IMR-90 (cell line): ENCODE results near the gene IL1R2. TPM values are rescaled to one million over a fixed set of nuclear protein-coding genes. Genes with fewer than 3 reads are reported as not detected.

ENCODE experiments used
- ATAC-seq: fragments of 200-7000 bp; cut with Tn5 transposase; 2 replicates; pipeline ENCODE4 v1.9.1; 2020; ENCODE audit warnings: low read depth, mild to moderate bottlenecking, moderate library complexity
- BruUV-seq: library from RNA; stranded (reverse); fragments of 400-500 nt; replicated peaks from 2 replicates; lab custom pipeline; 2021; lab: Mats Ljungman, UMichigan
- CTCF ChIA-PET: fragments of 300-600 bp; formaldehyde crosslinking; extraction: SDS; loops from one replicate; lab custom pipeline; 2021; ENCODE audit warnings: antibody characterized with exemption; lab: Yijun Ruan, JAX
- POLR2A ChIA-PET: fragments of 300-600 bp; sonication (Branson Sonifier 250); formaldehyde crosslinking; loops from one replicate; lab custom pipeline; 2022; ENCODE audit warnings: antibody characterized with exemption; ENCODE audit not compliant: unreplicated experiment; lab: Charles Lee
- DNase-seq: peaks from one replicate; pipeline ENCODE4 v3.0.0; 2013
- H2AFZ ChIP-seq: replicated peaks from 2 replicates; pipeline ENCODE3; 2013; ENCODE audit warnings: low read length, mild to moderate bottlenecking; ENCODE audit not compliant: poor library complexity
- H2AK5ac ChIP-seq: 2 replicates; pipeline ENCODE4 v1.6.1; 2013; ENCODE audit warnings: low read depth, low read length, inconsistent platforms
- H2AK9ac ChIP-seq: replicated peaks from 2 replicates; pipeline ENCODE3; 2013; ENCODE audit warnings: mild to moderate bottlenecking, low read depth, low read length, moderate library complexity; ENCODE audit not compliant: poor library complexity
- H2BK120ac ChIP-seq: 2 replicates; pipeline ENCODE4 v1.6.1; 2013; ENCODE audit warnings: low read depth, low read length, inconsistent platforms
- H2BK15ac ChIP-seq: 3 replicates; pipeline ENCODE4 v1.6.1; 2013; ENCODE audit warnings: low read depth, low read length, inconsistent platforms
- H2BK20ac ChIP-seq: 2 replicates; pipeline ENCODE4 v1.6.1; 2013; ENCODE audit warnings: low read depth, mild to moderate bottlenecking, inconsistent platforms, low read length, moderate library complexity
- H2BK5ac ChIP-seq: 2 replicates; pipeline ENCODE4 v1.6.1; 2013; ENCODE audit warnings: mild to moderate bottlenecking, low read depth, low read length, inconsistent platforms; ENCODE audit not compliant: poor library complexity, severe bottlenecking
- H3K14ac ChIP-seq: replicated peaks from 2 replicates; pipeline ENCODE4 v1.6.1; 2013; ENCODE audit warnings: low read depth, low read length, inconsistent platforms
- H3K18ac ChIP-seq: 2 replicates; pipeline ENCODE4 v1.6.1; 2013; ENCODE audit warnings: low read depth, low read length, control low read depth
- H3K23ac ChIP-seq: 2 replicates; pipeline ENCODE4 v1.6.1; 2013; ENCODE audit warnings: low read depth, low read length, inconsistent platforms
- H3K27ac ChIP-seq: 2 replicates; pipeline ENCODE4 v1.5.1; 2013; ENCODE audit warnings: mild to moderate bottlenecking, control low read depth, low read length; ENCODE audit not compliant: insufficient read depth
- H3K27me3 ChIP-seq: 2 replicates; pipeline ENCODE4 v1.6.1; 2013; ENCODE audit warnings: low read length; ENCODE audit not compliant: control insufficient read depth, insufficient read depth
- H3K36me3 ChIP-seq: 2 replicates; pipeline ENCODE4 v1.6.1; 2013; ENCODE audit warnings: low read length, mixed read lengths; ENCODE audit not compliant: control insufficient read depth, insufficient read depth
- H3K4ac ChIP-seq: 2 replicates; pipeline ENCODE4 v1.6.1; 2013; ENCODE audit warnings: low read depth, low read length, inconsistent platforms
- H3K4me1 ChIP-seq: 2 replicates; pipeline ENCODE4 v1.6.1; 2013; ENCODE audit warnings: low read length, mixed read lengths; ENCODE audit not compliant: control insufficient read depth, insufficient read depth
- H3K4me2 ChIP-seq: 2 replicates; pipeline ENCODE4 v1.6.1; 2013; ENCODE audit warnings: low read depth, mild to moderate bottlenecking, control low read depth, low read length, moderate library complexity
- H3K4me3 ChIP-seq: 2 replicates; pipeline ENCODE4 v1.5.1; 2013; ENCODE audit warnings: low read depth, mild to moderate bottlenecking, control low read depth, low read length, moderate library complexity; ENCODE audit not compliant: insufficient read depth
- H3K56ac ChIP-seq: 2 replicates; pipeline ENCODE4 v1.6.1; 2013; ENCODE audit warnings: low read length, inconsistent platforms; ENCODE audit not compliant: insufficient read depth; ENCODE audit errors: extremely low read depth
- H3K79me1 ChIP-seq, 2 experiments: 2 replicates each; pipeline ENCODE4 v1.6.1; 2013; ENCODE audit warnings: low read length in 2 of 2, inconsistent platforms in 1 of 2, low read depth in 1 of 2
- H3K9ac ChIP-seq: 2 replicates; pipeline ENCODE4 v1.6.1; 2013; ENCODE audit warnings: low read depth, low read length, control low read depth
- H3K9me1 ChIP-seq: 2 replicates; pipeline ENCODE4 v1.6.1; 2013; ENCODE audit warnings: low read length, inconsistent platforms; ENCODE audit not compliant: insufficient read depth
- H3K9me3 ChIP-seq: 2 replicates; pipeline ENCODE4 v1.6.1; 2013; ENCODE audit warnings: low read length; ENCODE audit not compliant: control insufficient read depth, insufficient read depth
- H4K20me1 ChIP-seq: 2 replicates; pipeline ENCODE4 v1.6.1; 2013; ENCODE audit warnings: low read length, inconsistent platforms; ENCODE audit not compliant: insufficient read depth
- H4K5ac ChIP-seq: 2 replicates; pipeline ENCODE4 v1.6.1; 2013; ENCODE audit warnings: mild to moderate bottlenecking, low read depth, low read length, control low read depth
- H4K8ac ChIP-seq, 2 experiments: 2 replicates each; pipeline ENCODE4 v1.6.1; 2013; ENCODE audit warnings: low read depth in 2 of 2, low read length in 2 of 2, control low read depth in 1 of 2, inconsistent platforms in 1 of 2
- H4K91ac ChIP-seq: 2 replicates; pipeline ENCODE4 v1.6.1; 2013; ENCODE audit warnings: low read depth, low read length, inconsistent platforms; ENCODE audit not compliant: insufficient read depth
- BHLHE40 ChIP-seq: fragments of 150-350 bp; IDR thresholded peaks from 2 replicates; pipeline ENCODE4 v1.6.1; 2016; ENCODE audit warnings: mild to moderate bottlenecking, low read depth, low read length
- CEBPB ChIP-seq: IDR thresholded peaks from 2 replicates; pipeline ENCODE4 v1.6.1; 2012; ENCODE audit warnings: low read depth, low read length, improper control_type of control experiment
- CHD1 ChIP-seq: IDR thresholded peaks from 2 replicates; pipeline ENCODE4 v1.6.1; 2012; ENCODE audit warnings: low read depth, low read length, improper control_type of control experiment
- FOS ChIP-seq: fragments of 150-350 bp; IDR thresholded peaks from 2 replicates; pipeline ENCODE4 v1.6.1; 2016; ENCODE audit warnings: low read depth, low read length
- MAFK ChIP-seq: IDR thresholded peaks from 2 replicates; pipeline ENCODE4 v1.6.1; 2012; ENCODE audit warnings: low read depth, low read length, improper control_type of control experiment
- MAZ ChIP-seq: IDR thresholded peaks from 2 replicates; pipeline ENCODE4 v1.6.1; 2012; ENCODE audit warnings: low read depth, mild to moderate bottlenecking, low read length, improper control_type of control experiment, moderate library complexity, borderline replicate concordance
- MXI1 ChIP-seq: IDR thresholded peaks from 2 replicates; pipeline ENCODE4 v1.6.1; 2012; ENCODE audit warnings: low read depth, mild to moderate bottlenecking, low read length, moderate library complexity, borderline replicate concordance
- NFE2L2 ChIP-seq: fragments of 150-350 bp; IDR thresholded peaks from 2 replicates; pipeline ENCODE4 v1.6.1; 2016; ENCODE audit warnings: low read depth, mild to moderate bottlenecking, low read length
- POLR2A ChIP-seq: IDR thresholded peaks from 2 replicates; pipeline ENCODE4 v1.6.1; 2012; ENCODE audit warnings: mild to moderate bottlenecking, low read depth, low read length
- RCOR1 ChIP-seq: IDR thresholded peaks from 2 replicates; pipeline ENCODE4 v1.6.1; 2012; ENCODE audit warnings: mild to moderate bottlenecking, low read length, improper control_type of control experiment; ENCODE audit not compliant: insufficient replicate concordance
- SMC3 ChIP-seq: fragments of 150-350 bp; IDR thresholded peaks from 2 replicates; pipeline ENCODE4 v1.6.1; 2016; ENCODE audit warnings: low read depth, mild to moderate bottlenecking, antibody characterized with exemption, low read length, moderate library complexity
- WGBS, 2 experiments: methylation state at CpG; one replicate each; pipeline versions ENCODE4 v1.1.5 to v1.1.7; 2013; ENCODE audit warnings: missing lambda C conversion rate in 2 of 2; ENCODE audit not compliant: insufficient read length in 1 of 2; ENCODE audit errors: extremely low coverage in 2 of 2; 5-methylcytosine and 5-hydroxymethylcytosine counted together
- dilution Hi-C: fragments of 300-500 bp; cut with HindIII; formaldehyde crosslinking; loops from one replicate; pipeline ENCODE4 v1.14.3; 2018; ENCODE audit warnings: low sequenced_read_pairs; ENCODE audit not compliant: unreplicated experiment
- in situ Hi-C: fragments of 300-500 bp; cut with MboI; formaldehyde crosslinking; loops from 3 replicates; pipeline ENCODE4 v1.14.3; 2019; ENCODE audit warnings: low sequenced_read_pairs, inconsistent platforms, mixed read lengths
- intact Hi-C: fragments of 100-400 bp; cut with micrococcal nuclease; formaldehyde crosslinking; loops from 2 replicates; pipeline ENCODE4 v1.10.0; 2022
- polyA plus RNA-seq, 3 experiments: library from polyadenylated mRNA; depleted of rRNA; stranded (reverse); fragments of >200 nt; gene quantifications; 2 replicates each; pipeline ENCODE4 v1.2.3, GENCODE V29; 2012; ENCODE audit warnings: low replicate concordance in 1 of 3
- total RNA-seq: library from RNA; depleted of rRNA; stranded (reverse); fragments of >200 nt; gene quantifications from 2 replicates; pipeline ENCODE4 v1.2.3, GENCODE V29; 2012
- TF ChIP-seq, protein P1 (sequence below): conservative IDR thresholded peaks from 2 replicates; pipeline ENCODE4 v1.5.1; 2012; ENCODE audit warnings: mild to moderate bottlenecking, low read depth, low read length, improper control_type of control experiment
- TF ChIP-seq, protein P2 (sequence below): fragments of 150-350 bp; IDR thresholded peaks from 2 replicates; pipeline ENCODE4 v1.6.1; 2017; ENCODE audit warnings: mild to moderate bottlenecking, antibody characterized with exemption, low read length, low read depth
- TF ChIP-seq, protein P3 (sequence below): fragments of 150-350 bp; IDR thresholded peaks from 2 replicates; pipeline ENCODE4 v1.6.1; 2016; ENCODE audit warnings: low read depth, mild to moderate bottlenecking, low read length, moderate library complexity, borderline replicate concordance

Gene IL1R2
- total and polyA plus RNA-seq, 2 of the 4 experiments (the other 2 are of a cell fraction), result not detected

DNA sequence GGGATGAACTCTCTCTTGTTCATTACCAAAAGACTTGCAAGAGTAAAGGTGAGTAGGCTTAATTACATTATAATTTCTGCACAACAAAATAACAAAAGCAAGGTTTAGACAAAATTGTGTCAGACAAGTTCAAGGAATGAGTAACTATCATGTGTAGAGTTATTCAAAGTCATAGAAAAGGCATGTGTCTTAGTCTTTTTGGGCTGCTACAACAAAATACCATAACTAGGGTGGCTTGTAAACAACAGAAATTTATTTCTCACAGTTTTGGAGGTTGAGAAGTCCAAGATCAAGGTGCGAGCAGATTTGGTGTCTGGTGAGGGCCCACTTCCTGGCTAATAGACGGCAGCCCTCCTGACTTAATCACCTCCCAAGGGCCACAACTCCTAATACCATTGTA lies 37.6 kb downstream of the IL1R2 start:
- H3K4ac ChIP-seq, result no peak overlapping the region
- no peak overlapping the region for H4K5ac ChIP-seq
- H2BK120ac ChIP-seq, result no peak overlapping the region
- H3K23ac ChIP-seq, result no peak overlapping the region
- H3K56ac ChIP-seq, result no peak overlapping the region
- H4K20me1 ChIP-seq, result no peaks in the 10 kb centered on the region
- no TSS peak for BruUV-seq
- H3K4me2 ChIP-seq, result no peak overlapping the region
- WGBS, 2 experiments, result no CpG with 5 or more reads among the region's 2 CpGs
- no peak overlapping the region for H2BK20ac ChIP-seq
- H2AK9ac ChIP-seq, result no peak overlapping the region
- CTCF ChIA-PET, result no interaction called here
- H2AK5ac ChIP-seq, result no peak overlapping the region
- ATAC-seq, result no peak
- H2AFZ ChIP-seq, result no peak overlapping the region
- no peak overlapping the region for H3K18ac ChIP-seq
- no peak overlapping the region for H3K27ac ChIP-seq
- dilution Hi-C loops, result no loop called here
- in situ Hi-C loops, result loop anchor here (10.0 kb wide), 1 partner anchor 115 kb away; the partner anchor contains the start of gene IL1R1
- no peak overlapping the region for H4K8ac ChIP-seq
- no peak for DNase-seq
- H3K4me3 ChIP-seq, result no peak overlapping the region
- intact Hi-C loops, result no loop called here
- TF ChIP-seq, protein P1, sequence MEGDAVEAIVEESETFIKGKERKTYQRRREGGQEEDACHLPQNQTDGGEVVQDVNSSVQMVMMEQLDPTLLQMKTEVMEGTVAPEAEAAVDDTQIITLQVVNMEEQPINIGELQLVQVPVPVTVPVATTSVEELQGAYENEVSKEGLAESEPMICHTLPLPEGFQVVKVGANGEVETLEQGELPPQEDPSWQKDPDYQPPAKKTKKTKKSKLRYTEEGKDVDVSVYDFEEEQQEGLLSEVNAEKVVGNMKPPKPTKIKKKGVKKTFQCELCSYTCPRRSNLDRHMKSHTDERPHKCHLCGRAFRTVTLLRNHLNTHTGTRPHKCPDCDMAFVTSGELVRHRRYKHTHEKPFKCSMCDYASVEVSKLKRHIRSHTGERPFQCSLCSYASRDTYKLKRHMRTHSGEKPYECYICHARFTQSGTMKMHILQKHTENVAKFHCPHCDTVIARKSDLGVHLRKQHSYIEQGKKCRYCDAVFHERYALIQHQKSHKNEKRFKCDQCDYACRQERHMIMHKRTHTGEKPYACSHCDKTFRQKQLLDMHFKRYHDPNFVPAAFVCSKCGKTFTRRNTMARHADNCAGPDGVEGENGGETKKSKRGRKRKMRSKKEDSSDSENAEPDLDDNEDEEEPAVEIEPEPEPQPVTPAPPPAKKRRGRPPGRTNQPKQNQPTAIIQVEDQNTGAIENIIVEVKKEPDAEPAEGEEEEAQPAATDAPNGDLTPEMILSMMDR, result no peak
- TF ChIP-seq SMC3 (no peak), POLR2A (no peak), CEBPB (no peak), MAFK (no peak), MAZ (no peak), BHLHE40 (no peak), CHD1 (no peak), FOS (no peak), MXI1 (no peak), RCOR1 (no peak), NFE2L2 (no peak)
- TF ChIP-seq, protein P2, sequence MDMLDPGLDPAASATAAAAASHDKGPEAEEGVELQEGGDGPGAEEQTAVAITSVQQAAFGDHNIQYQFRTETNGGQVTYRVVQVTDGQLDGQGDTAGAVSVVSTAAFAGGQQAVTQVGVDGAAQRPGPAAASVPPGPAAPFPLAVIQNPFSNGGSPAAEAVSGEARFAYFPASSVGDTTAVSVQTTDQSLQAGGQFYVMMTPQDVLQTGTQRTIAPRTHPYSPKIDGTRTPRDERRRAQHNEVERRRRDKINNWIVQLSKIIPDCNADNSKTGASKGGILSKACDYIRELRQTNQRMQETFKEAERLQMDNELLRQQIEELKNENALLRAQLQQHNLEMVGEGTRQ, result no peak
- TF ChIP-seq, protein P3, sequence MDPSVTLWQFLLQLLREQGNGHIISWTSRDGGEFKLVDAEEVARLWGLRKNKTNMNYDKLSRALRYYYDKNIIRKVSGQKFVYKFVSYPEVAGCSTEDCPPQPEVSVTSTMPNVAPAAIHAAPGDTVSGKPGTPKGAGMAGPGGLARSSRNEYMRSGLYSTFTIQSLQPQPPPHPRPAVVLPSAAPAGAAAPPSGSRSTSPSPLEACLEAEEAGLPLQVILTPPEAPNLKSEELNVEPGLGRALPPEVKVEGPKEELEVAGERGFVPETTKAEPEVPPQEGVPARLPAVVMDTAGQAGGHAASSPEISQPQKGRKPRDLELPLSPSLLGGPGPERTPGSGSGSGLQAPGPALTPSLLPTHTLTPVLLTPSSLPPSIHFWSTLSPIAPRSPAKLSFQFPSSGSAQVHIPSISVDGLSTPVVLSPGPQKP, result no peak
- H2BK5ac ChIP-seq, result no peak overlapping the region
- no peak overlapping the region for H3K14ac ChIP-seq
- no peaks in the 10 kb centered on the region; a peak in 1 of 4 replicates for H3K79me1 ChIP-seq
- peaks cover 26% of the 10 kb centered on the region for H3K4me1 ChIP-seq
- H2BK15ac ChIP-seq, result no peak overlapping the region
- H3K9ac ChIP-seq, result no peak overlapping the region
- H3K36me3 ChIP-seq, result no peaks in the 10 kb centered on the region
- peaks cover 22% of the 10 kb centered on the region for H3K9me1 ChIP-seq
- H3K27me3 ChIP-seq, result no peaks in the 10 kb centered on the region
- H3K9me3 ChIP-seq, result no peaks in the 10 kb centered on the region
- no peak overlapping the region for H4K91ac ChIP-seq
- POLR2A ChIA-PET, result no interaction called here
